Lower leg skin (tissue), 3 donors: ENCODE measurements around the gene HERC5.

ENCODE experiments used
- POLR2A ChIP-seq, 2 donors: fragments of 450-650 bp; IDR thresholded peaks; one replicate each; pipeline ENCODE4 v1.6.1; 2016 to 2017; ENCODE audit warnings: antibody characterized with exemption in 2 of 2, mild to moderate bottlenecking in 1 of 2, moderate library complexity in 1 of 2
- TF ChIP-seq, protein P1 (sequence below), 3 donors: fragments of 450-650 bp; IDR thresholded peaks; one replicate each; pipeline ENCODE4 v1.5.1; 2016; ENCODE audit warnings: antibody characterized with exemption in 3 of 3, mild to moderate bottlenecking in 3 of 3, moderate library complexity in 2 of 3

DNA sequence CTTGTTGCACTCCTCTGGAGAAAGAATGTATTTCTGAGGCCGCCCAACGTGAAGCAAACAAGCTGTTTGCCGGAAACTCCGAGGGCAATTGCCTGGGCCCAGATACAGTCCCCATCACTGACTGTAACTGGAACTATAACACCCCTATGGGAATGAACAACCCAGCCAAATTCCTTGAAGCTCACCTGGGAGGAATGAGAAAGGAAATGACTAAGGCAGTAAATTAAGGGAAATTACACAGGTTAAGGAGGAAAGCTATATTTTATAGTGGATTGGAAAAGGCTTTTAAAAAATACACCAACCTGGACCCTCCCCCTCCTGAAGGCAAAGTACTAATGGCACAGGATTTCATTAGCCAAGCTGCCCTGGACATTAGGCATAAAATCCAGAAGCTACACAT, 11.7 kb upstream of the HERC5 start:
- TF ChIP-seq, protein P1, sequence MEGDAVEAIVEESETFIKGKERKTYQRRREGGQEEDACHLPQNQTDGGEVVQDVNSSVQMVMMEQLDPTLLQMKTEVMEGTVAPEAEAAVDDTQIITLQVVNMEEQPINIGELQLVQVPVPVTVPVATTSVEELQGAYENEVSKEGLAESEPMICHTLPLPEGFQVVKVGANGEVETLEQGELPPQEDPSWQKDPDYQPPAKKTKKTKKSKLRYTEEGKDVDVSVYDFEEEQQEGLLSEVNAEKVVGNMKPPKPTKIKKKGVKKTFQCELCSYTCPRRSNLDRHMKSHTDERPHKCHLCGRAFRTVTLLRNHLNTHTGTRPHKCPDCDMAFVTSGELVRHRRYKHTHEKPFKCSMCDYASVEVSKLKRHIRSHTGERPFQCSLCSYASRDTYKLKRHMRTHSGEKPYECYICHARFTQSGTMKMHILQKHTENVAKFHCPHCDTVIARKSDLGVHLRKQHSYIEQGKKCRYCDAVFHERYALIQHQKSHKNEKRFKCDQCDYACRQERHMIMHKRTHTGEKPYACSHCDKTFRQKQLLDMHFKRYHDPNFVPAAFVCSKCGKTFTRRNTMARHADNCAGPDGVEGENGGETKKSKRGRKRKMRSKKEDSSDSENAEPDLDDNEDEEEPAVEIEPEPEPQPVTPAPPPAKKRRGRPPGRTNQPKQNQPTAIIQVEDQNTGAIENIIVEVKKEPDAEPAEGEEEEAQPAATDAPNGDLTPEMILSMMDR (IDR thresholded peaks at IDR 0.05) = no peak
- no peak for TF ChIP-seq POLR2A (IDR thresholded peaks at IDR 0.05)
